HUES64 (cell line): ENCODE data around the gene KCNQ1.

ENCODE experiments used
- H3K27ac ChIP-seq: 2 replicates; pipeline ENCODE4 v1.7.0; 2013; ENCODE audit warnings: low read depth, low read length, inconsistent platforms
- H3K27me3 ChIP-seq: 2 replicates; pipeline ENCODE4 v1.6.1; 2013; ENCODE audit warnings: mild to moderate bottlenecking, low read length; ENCODE audit not compliant: insufficient read depth
- H3K36me3 ChIP-seq: 2 replicates; pipeline ENCODE4 v1.6.1; 2013; ENCODE audit warnings: mild to moderate bottlenecking, low read length; ENCODE audit not compliant: insufficient read depth
- H3K4me1 ChIP-seq: 2 replicates; pipeline ENCODE4 v1.6.1; 2013; ENCODE audit warnings: mild to moderate bottlenecking, low read length, moderate library complexity; ENCODE audit not compliant: insufficient read depth
- H3K4me3 ChIP-seq: 2 replicates; pipeline ENCODE4 v1.5.1; 2013; ENCODE audit warnings: mild to moderate bottlenecking, low read length, moderate library complexity
- H3K9ac ChIP-seq: 2 replicates; pipeline ENCODE4 v1.6.1; 2013; ENCODE audit warnings: mild to moderate bottlenecking, low read depth, low read length
- H3K9me3 ChIP-seq: 2 replicates; pipeline ENCODE4 v1.6.1; 2013; ENCODE audit warnings: low read depth, low read length; ENCODE audit not compliant: insufficient read depth
- WGBS: fragments of 150-250, 120-280 bp; methylation state at CpG from one replicate; pipeline ENCODE4 v1.1.7; 2013; ENCODE audit warnings: missing lambda C conversion rate; 5-methylcytosine and 5-hydroxymethylcytosine counted together

The KCNQ1 gene

DNA sequence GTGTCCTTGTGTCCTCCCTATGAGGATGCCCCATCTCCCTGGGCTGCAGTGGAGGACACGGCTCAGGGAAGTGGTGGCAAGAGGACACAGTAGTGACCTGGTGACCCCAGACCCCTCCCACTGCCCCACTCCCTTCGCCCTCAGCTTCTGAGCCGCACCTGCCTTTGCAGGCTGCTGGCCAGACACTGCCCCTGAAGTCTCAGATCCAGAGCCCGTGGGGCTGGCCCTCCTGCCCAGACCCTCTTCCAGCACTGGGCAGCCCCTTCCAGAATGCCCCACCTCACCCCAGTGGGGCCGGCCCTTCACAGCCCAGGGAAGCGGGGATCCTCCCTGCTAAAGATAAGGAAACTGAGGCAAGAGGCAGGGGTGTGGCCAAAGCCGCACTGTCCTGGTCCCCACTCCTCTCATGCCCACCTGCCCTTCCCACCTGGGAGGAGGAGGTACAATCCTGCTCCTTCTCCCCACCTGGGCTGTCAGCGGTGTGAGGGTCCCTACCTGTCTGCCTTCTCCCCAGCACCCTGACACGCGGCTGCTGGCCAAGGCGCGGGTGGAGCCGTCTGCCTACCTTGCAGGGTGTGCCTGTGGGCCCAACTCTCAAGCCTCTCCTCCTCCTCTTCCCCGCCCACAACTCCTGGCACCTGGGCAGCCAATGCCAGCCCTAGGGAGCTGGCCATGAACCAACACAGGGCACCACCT, 17.8 kb upstream of the KCNQ1 start:
- WGBS: 91% methylated on average over 14 of the region's 14 CpGs
- Histone ChIP-seq H3K27me3 (no peaks in the 10 kb centered on the region), H3K9me3 (no peaks in the 10 kb centered on the region), H3K4me1 (no peaks in the 10 kb centered on the region), H3K27ac (no peak overlapping the region), H3K36me3 (no peaks in the 10 kb centered on the region), H3K9ac (no peak overlapping the region), H3K4me3 (no peak overlapping the region)

DNA sequence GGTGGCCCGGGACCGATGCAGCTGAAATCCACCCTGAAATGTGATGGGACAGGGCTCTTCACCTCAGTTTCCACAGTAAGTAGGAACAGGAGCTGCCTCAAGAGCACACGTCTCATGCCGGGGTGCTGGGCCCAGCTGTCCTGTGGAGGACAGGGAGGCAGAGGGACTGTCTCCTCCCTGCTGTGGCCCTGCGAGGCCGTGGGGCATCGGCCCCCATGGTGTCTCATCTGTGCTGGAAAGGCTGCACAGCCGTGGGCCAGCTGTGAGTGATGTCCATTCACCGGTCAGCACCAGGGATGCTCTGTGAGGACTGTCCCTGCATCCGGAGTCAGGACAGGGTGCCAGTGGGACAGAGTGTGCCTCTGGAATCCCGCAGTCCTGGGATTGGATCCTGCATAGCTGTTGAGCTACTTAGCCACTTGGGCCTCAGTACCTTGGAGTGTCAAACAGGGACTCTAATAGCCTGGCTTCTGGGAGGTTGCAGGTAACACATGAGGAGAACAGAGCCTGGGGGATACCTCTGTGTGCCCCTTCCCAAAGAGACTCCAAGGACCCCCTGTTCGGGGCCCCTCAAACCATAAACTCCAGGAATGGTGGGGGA, 17.0 kb upstream of the KCNQ1 start:
- no peak overlapping the region for H3K4me3 ChIP-seq
- no peak overlapping the region for H3K9ac ChIP-seq
- no peaks in the 10 kb centered on the region for H3K4me1 ChIP-seq
- H3K9me3 ChIP-seq: no peaks in the 10 kb centered on the region
- WGBS: 79% methylated on average over 12 of the region's 12 CpGs
- H3K27ac ChIP-seq: no peak overlapping the region
- H3K36me3 ChIP-seq: no peaks in the 10 kb centered on the region
- no peaks in the 10 kb centered on the region for H3K27me3 ChIP-seq

DNA sequence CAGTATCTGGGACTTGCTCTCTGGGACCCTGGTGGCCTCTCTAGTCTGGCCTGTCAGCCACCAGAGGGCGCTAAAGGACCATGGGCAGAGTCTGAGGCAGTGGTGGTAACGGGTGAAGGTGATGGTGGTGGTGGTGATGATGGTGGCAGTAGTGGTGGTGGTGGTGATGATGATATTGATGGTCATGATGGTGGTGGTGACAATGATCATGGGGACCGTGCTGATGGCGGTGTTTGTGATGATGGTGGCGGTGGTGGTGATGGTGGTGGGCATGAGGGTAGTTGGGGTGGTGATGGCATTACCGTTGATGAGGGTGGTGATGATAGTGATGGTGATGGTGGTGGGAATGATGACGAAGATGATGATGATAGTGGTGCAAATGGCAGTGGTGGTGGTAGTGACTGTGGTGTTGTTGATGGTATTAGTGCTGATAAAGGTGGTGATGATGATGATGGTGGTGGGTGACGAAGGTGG, 16.4 kb upstream of the KCNQ1 start:
- Histone ChIP-seq H3K9me3 (no peaks in the 10 kb centered on the region), H3K4me3 (no peak overlapping the region), H3K27ac (no peak overlapping the region), H3K27me3 (no peaks in the 10 kb centered on the region), H3K36me3 (no peaks in the 10 kb centered on the region), H3K9ac (no peak overlapping the region), H3K4me1 (no peaks in the 10 kb centered on the region)
- 62% methylated on average over 8 of the region's 8 CpGs for WGBS

DNA sequence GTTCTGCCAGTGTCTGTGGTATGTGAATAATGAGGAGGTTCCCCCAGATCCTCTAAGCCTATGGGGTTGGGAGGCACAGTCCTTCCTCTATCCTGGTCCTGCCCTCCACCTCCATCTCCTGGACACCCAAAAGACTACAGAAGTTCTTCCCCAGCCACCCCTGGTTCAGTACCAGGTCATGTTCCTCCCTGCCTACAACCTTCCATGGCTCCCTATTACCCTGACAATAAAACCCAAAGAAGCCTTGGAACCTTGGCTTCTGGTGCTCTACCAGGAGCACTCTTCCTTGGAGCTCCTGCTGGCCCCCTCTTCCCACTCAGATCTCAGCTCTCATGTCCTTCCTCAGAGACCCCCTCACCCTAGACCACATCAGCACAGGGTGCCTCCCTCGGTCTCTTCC, 13.4 kb upstream of the KCNQ1 start:
- Histone ChIP-seq H3K27ac (no peak overlapping the region), H3K36me3 (no peaks in the 10 kb centered on the region), H3K27me3 (no peaks in the 10 kb centered on the region; the same call in 1 of the 2 replicates), H3K4me3 (no peak overlapping the region), H3K9ac (no peak overlapping the region), H3K9me3 (no peaks in the 10 kb centered on the region), H3K4me1 (no peaks in the 10 kb centered on the region)
- 93% methylated on average over 1 of the region's 1 CpG for WGBS

DNA sequence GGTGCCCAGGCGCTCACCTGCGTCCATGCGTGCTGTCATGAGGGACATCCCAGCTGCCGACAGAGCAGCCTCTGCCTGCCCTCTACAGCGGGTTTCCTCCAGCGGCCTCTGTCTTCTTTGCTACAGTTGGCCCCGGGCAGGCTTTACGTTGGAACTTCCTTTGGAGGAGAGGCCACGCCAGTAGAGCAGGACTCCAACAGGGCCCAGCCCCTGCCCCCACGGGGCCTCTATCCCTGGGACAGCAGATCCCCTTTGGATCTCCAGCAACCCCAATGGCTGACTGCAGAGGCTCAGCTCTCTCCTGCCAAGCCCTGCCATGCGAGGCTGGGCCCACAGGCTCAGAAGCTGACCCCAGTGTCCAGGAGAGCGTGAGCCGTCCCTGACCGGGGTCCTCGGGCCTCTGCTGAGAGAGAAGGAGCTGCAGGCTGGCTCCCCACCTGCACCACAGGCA, 12.6 kb upstream of the KCNQ1 start:
- H3K36me3 ChIP-seq: no peaks in the 10 kb centered on the region
- H3K4me1 ChIP-seq: no peaks in the 10 kb centered on the region
- no peak overlapping the region for H3K4me3 ChIP-seq
- H3K27ac ChIP-seq: no peak overlapping the region
- no peak overlapping the region for H3K9ac ChIP-seq
- 86% methylated on average over 15 of the region's 15 CpGs for WGBS
- H3K9me3 ChIP-seq: no peaks in the 10 kb centered on the region
- peaks cover 3% of the 10 kb centered on the region for H3K27me3 ChIP-seq

DNA sequence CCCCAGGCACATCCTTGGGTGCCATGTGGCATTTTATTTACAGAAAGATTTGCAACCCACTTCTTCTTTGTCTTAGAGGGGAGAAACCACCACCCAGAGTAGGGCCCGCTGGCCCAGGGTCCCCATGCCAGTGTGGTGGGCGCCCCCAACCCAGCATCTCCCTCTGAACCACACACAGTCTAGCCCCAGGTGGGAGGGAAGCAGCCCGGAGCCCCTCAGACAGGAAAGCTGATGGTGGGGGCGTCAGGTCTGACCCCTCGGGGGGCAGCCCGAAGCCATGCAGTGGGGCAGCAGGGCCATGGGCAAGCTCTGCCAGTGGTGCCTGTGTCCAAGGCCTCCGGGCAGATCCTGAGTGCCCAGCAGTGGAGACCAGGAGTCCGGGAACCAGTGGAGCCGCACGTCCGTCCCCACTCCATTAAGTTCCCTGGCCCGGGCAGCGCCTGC, 12.2 kb upstream of the KCNQ1 start:
- Histone ChIP-seq H3K4me1 (no peaks in the 10 kb centered on the region), H3K27me3 (peaks cover 8% of the 10 kb centered on the region), H3K4me3 (no peak overlapping the region), H3K9ac (no peak overlapping the region), H3K36me3 (no peaks in the 10 kb centered on the region), H3K9me3 (no peaks in the 10 kb centered on the region), H3K27ac (no peak overlapping the region)
- 93% methylated on average over 13 of the region's 13 CpGs for WGBS

DNA sequence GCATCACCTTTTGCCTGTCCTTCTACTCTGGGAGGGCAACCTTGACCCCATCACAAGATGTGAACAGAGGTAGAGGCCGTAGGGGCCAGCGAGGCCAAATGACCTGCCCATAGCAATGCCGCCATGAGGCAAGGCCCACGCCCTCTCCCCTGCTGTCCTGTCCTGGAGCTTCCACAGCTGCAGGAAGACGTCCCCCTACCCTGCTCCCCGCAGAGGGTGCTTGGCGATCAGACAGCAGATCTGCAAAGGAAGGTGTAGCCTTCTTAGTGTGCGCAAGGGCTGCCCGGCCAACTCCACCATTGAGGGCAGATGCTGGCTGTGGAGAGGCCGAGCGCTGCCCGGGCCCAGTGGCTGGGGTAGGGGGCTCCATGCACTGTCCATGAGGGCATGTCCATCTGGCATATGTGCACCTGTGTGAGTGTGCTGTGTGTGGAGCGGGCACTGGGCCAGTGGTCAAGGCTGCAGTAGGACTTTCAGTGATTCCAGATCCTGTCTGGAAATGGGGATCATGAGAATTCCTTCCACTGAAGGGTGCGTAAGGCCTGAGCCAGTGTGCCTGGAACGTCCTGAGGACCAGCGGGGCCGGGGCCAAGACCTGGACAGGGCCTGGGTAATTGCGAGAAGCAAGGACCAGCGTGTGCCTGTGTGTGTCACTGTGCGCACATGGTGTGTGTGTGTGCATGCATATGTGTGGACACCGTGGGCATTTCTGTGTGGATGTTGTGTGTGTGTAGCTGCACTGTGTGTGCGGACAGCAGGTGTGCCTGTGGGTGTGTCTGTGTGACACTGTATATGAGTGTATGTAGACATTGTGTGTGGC, 11.5 kb upstream of the KCNQ1 start:
- peaks cover 14% of the 10 kb centered on the region for H3K27me3 ChIP-seq
- no peaks in the 10 kb centered on the region for H3K9me3 ChIP-seq
- no peak overlapping the region for H3K4me3 ChIP-seq
- H3K9ac ChIP-seq: no peak overlapping the region
- no peaks in the 10 kb centered on the region for H3K4me1 ChIP-seq
- 93% methylated on average over 22 of the region's 22 CpGs for WGBS
- no peaks in the 10 kb centered on the region for H3K36me3 ChIP-seq
- no peak overlapping the region for H3K27ac ChIP-seq

DNA sequence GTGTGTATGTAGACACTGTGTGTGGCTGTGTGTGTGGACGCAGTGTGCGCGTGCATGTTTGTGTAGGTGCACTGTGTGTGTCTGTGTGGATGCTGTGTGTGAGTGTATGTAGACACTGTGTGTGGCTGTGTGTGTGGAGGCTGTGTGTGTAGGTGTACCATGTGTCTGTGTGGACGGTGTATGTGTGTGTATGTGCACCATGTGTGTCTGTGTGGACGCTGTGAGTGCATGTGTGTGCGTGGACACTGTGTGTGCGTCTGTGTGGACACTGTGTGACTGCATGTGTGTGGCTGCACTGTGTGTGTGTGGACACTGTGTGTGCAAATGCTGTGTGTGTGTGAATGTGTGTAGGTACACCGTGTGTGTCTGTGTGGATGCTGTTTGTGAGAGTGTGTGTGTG, 10.8 kb upstream of the KCNQ1 start:
- WGBS: 91% methylated on average over 8 of the region's 8 CpGs
- H3K9ac ChIP-seq: no peak overlapping the region
- no peak overlapping the region for H3K27ac ChIP-seq
- H3K27me3 ChIP-seq: peaks cover 18% of the 10 kb centered on the region
- H3K9me3 ChIP-seq: no peaks in the 10 kb centered on the region
- H3K4me3 ChIP-seq: no peak overlapping the region
- no peaks in the 10 kb centered on the region for H3K36me3 ChIP-seq
- H3K4me1 ChIP-seq: no peaks in the 10 kb centered on the region

DNA sequence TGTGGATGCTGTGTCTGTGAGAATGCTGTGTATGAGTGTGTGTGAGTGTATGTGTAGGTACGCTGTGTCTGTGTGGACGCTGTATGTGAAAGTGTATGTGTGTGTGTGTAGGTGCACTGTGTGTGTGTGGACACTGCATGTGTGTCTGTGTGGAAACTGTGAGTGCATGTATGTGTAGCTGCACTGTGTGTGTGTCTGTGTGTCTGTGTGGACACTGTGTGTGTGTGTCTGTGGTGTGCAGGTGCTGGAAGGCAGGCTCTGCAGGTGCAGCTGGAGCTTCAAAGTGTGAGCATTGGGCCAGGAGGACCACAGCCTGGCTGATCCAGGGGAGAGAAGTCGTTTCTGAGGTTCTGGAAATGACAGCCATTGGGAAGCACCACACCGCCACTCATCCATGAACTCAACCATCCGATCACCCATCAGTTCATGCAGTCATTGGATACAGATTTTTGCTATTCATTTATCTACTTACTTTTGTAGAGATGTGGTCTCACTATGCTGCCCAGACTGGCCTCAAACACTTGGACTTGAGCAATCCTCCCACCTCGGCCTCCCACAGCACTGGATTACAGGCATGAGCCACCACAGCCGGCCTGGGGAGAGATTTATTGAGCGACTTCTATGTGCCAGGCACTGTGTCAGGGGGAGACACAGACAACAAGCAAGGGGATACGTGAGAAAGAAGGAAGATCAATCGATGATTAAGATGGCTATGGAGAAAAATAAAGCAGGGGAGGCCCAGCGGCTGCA, 10.1 kb upstream of the KCNQ1 start:
- H3K9me3 ChIP-seq: no peaks in the 10 kb centered on the region
- no peaks in the 10 kb centered on the region for H3K4me1 ChIP-seq
- peaks cover 24% of the 10 kb centered on the region for H3K27me3 ChIP-seq
- H3K9ac ChIP-seq: no peak overlapping the region
- no peaks in the 10 kb centered on the region for H3K36me3 ChIP-seq
- H3K27ac ChIP-seq: no peak overlapping the region
- H3K4me3 ChIP-seq: no peak overlapping the region
- 91% methylated on average over 11 of the region's 11 CpGs for WGBS

DNA sequence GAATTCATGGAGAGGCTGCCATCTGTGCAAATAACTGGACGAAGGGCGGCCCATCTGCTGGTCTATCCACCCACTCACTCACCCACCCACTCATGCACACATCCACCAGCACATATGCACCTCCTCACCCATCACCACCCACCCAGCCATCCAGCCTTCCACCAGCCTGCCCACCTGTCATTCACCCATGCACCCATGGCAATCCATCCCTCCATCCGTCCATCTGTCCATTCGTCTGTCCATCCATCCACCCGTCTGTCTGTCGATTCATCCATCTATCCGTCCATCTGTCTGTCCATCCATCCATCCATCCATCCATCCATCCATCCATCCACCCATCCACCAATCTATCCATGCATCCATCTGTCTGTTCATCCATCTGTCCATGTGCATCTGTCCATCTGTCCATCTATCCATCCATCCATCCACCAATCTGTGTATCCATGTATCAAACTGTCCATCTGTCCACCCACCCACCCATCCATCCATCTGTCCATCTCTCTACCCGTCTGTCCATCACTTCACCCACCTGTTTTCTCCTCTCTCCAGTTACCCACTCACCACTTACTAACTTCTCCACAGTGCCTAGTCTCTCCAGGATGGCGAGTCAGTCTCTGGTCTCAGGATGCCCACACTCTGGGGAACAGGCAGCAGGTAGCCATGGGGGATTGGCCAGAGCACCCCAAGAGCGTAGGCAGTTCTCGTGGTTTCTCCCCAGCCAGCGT, 9.4 kb upstream of the KCNQ1 start:
- Histone ChIP-seq H3K36me3 (no peaks in the 10 kb centered on the region), H3K9ac (no peak overlapping the region), H3K27ac (no peak overlapping the region), H3K4me3 (no peak overlapping the region), H3K27me3 (peaks cover 24% of the 10 kb centered on the region), H3K9me3 (no peaks in the 10 kb centered on the region), H3K4me1 (no peaks in the 10 kb centered on the region)
- WGBS: 89% methylated on average over 12 of the region's 12 CpGs
